ENCODE measurements around the gene LRIG1.

The LRIG1 gene

GRCh38 chr3:66419036-66419435 is 81.8 kb downstream of the LRIG1 start:
- H3K36me3 ChIP-seq (ENCODE audit: insufficient read depth, low read length): 0 out of 2 replicates have a peak, but pooled peaks cover 10% of the 10 kb centered on the region
- H2AFZ ChIP-seq (ENCODE audit: low read depth, low read length): no peak overlapping the region
- H3K4me2 ChIP-seq (ENCODE audit: insufficient read depth, low read length): no peak overlapping the region
- no peaks in the 10 kb centered on the region; the same call in 1 of the 2 replicates for H4K20me1 ChIP-seq (ENCODE audit: insufficient read depth, low read length)
- no peaks in the 10 kb centered on the region for H3K27me3 ChIP-seq (ENCODE audit: insufficient read depth, low read length, poor library complexity)
- DNase-seq: no peak
- H3K27ac ChIP-seq (ENCODE audit: low read length): no peak overlapping the region
- H3K4me3 ChIP-seq (ENCODE audit: low read depth in 1 of 2, low read length in 2 of 2): no peak overlapping the region
- H3K4me1 ChIP-seq (ENCODE audit: insufficient read depth, low read length): no peaks in the 10 kb centered on the region
- peaks cover 13% of the 10 kb centered on the region for H3K9me3 ChIP-seq (ENCODE audit: insufficient read depth, low read length, severe bottlenecking)
- H3K9ac ChIP-seq (ENCODE audit: low read depth, low read length): no peak overlapping the region
- no peak for TF ChIP-seq CTCF (IDR thresholded peaks at IDR 0.05; ENCODE audit: borderline replicate concordance, extremely low read depth, low read length, poor library complexity, severe bottlenecking)
- no peak for TF ChIP-seq EZH2 (IDR thresholded peaks at IDR 0.05; ENCODE audit: borderline replicate concordance, low read depth, low read length, severe bottlenecking)
- H3K79me2 ChIP-seq (ENCODE audit: insufficient read depth, low read length): no peaks in the 10 kb centered on the region
- ATAC-seq (ENCODE audit: insufficient read depth, low read depth): no peak

GRCh38 chr3:66418475-66418931 is 82.3 kb downstream of the LRIG1 start:
- ATAC-seq (ENCODE audit: insufficient read depth, low read depth) (peak; percentile 45; the same call in 1 of the 3 replicates), DNase-seq (no peak)
- Histone ChIP-seq H3K36me3 (ENCODE audit: insufficient read depth, low read length) (0 out of 2 replicates have a peak, but pooled peaks cover 11% of the 10 kb centered on the region), H3K79me2 (ENCODE audit: insufficient read depth, low read length) (no peaks in the 10 kb centered on the region), H3K4me2 (ENCODE audit: insufficient read depth, low read length) (no peak overlapping the region), H3K27me3 (ENCODE audit: insufficient read depth, low read length, poor library complexity) (no peaks in the 10 kb centered on the region), H4K20me1 (ENCODE audit: insufficient read depth, low read length) (no peaks in the 10 kb centered on the region; the same call in 1 of the 2 replicates), H3K4me1 (ENCODE audit: insufficient read depth, low read length) (no peaks in the 10 kb centered on the region), H3K27ac (ENCODE audit: low read length) (no peak overlapping the region), H3K9ac (ENCODE audit: low read depth, low read length) (no peak overlapping the region), H2AFZ (ENCODE audit: low read depth, low read length) (no peak overlapping the region), H3K4me3 (ENCODE audit: low read depth in 1 of 2, low read length in 2 of 2) (no peak overlapping the region), H3K9me3 (ENCODE audit: insufficient read depth, low read length, severe bottlenecking) (peaks cover 12% of the 10 kb centered on the region)
- TF ChIP-seq EZH2 (IDR thresholded peaks at IDR 0.05; ENCODE audit: borderline replicate concordance, low read depth, low read length, severe bottlenecking): no peak
- TF ChIP-seq CTCF (IDR thresholded peaks at IDR 0.05; ENCODE audit: borderline replicate concordance, extremely low read depth, low read length, poor library complexity, severe bottlenecking): no peak

- ATAC-seq (ENCODE audit: insufficient read depth, low read depth) (no peak), DNase-seq (no peak)
- no peak overlapping the region for H3K4me2 ChIP-seq (ENCODE audit: insufficient read depth, low read length)
- TF ChIP-seq CTCF (IDR thresholded peaks at IDR 0.05; ENCODE audit: borderline replicate concordance, extremely low read depth, low read length, poor library complexity, severe bottlenecking) (no peak), EZH2 (IDR thresholded peaks at IDR 0.05; ENCODE audit: borderline replicate concordance, low read depth, low read length, severe bottlenecking) (no peak)
- H3K4me3 ChIP-seq (ENCODE audit: low read depth in 1 of 2, low read length in 2 of 2): no peak overlapping the region
- H3K4me1 ChIP-seq (ENCODE audit: insufficient read depth, low read length): no peaks in the 10 kb centered on the region
- H3K27me3 ChIP-seq (ENCODE audit: insufficient read depth, low read length, poor library complexity): no peaks in the 10 kb centered on the region
- no peak overlapping the region for H3K9ac ChIP-seq (ENCODE audit: low read depth, low read length)
- peaks cover 7% of the 10 kb centered on the region for H3K9me3 ChIP-seq (ENCODE audit: insufficient read depth, low read length, severe bottlenecking)
- peaks cover 20% of the 10 kb centered on the region for H3K36me3 ChIP-seq (ENCODE audit: insufficient read depth, low read length)
- H4K20me1 ChIP-seq (ENCODE audit: insufficient read depth, low read length): no peaks in the 10 kb centered on the region; the same call in 1 of the 2 replicates
- no peak overlapping the region for H2AFZ ChIP-seq (ENCODE audit: low read depth, low read length)
- no peak overlapping the region for H3K27ac ChIP-seq (ENCODE audit: low read length)
- no peaks in the 10 kb centered on the region for H3K79me2 ChIP-seq (ENCODE audit: insufficient read depth, low read length)
These were observed 84.1 kb downstream of the LRIG1 start for GRCh38 chr3:66416556-66417304.
